HG02763 (cell line): ENCODE data around the gene RS1.

Experiments used
- ATAC-seq: cut with Tn5 transposase; IDR thresholded peaks from one replicate; pipeline ENCODE4 v1.9.1; 2021; ENCODE audit warnings: mild to moderate bottlenecking, moderate library complexity; ENCODE audit not compliant: unreplicated experiment

The RS1 gene

GRCh38 chrX:18607966-18608365 is 63.9 kb downstream of the RS1 start:
- no peak for ATAC-seq

- no peak for ATAC-seq
Measured at GRCh38 chrX:18598413-18598812, 73.5 kb downstream of the RS1 start.

GRCh38 chrX:18596096-18596495 is 75.8 kb downstream of the RS1 start:
- no peak for ATAC-seq

GRCh38 chrX:18594079-18594478 is 77.8 kb downstream of the RS1 start:
- ATAC-seq, result no peak

GRCh38 chrX:18591834-18592233 is 80.1 kb downstream of the RS1 start:
- ATAC-seq, result no peak
